Activated CD4-positive, alpha-beta T cell treated with anti-CD3 and anti-CD28 coated beads, Interleukin-2, amount 50 U/mL, for 4 hours (primary cell): Measurements from ENCODE around the gene SLC1A4.
A peak's percentile ranks its signal among the peaks of the same experiment; 100 is the strongest.
"Not testable (repeated sequence)": the region's sequence is repeated elsewhere in the genome, so short reads cannot be mapped to it uniquely, and the experiment has no call there.

Experiments
- DNase-seq, 2 experiments: peaks; one replicate each; pipeline ENCODE4 v3.0.0-alpha.2; 2020

Gene SLC1A4

GRCh38 chr2:64966017-64966416, 23.2 kb upstream of the SLC1A4 start:
- DNase-seq, result no peak

GRCh38 chr2:64966839-64967238, 22.4 kb upstream of the SLC1A4 start:
- no peak for DNase-seq

- DNase-seq, result no peak
These were observed 21.6 kb upstream of the SLC1A4 start for GRCh38 chr2:64967601-64968000.

GRCh38 chr2:64969086-64969485, 20.1 kb upstream of the SLC1A4 start:
- not testable (repeated sequence) for DNase-seq

GRCh38 chr2:64970495-64970894, 18.7 kb upstream of the SLC1A4 start:
- no peak for DNase-seq

- DNase-seq, result no peak
These were observed 16.8 kb upstream of the SLC1A4 start for GRCh38 chr2:64972426-64972825.

GRCh38 chr2:64972876-64973275, 16.3 kb upstream of the SLC1A4 start:
- DNase-seq, result no peak

GRCh38 chr2:64975232-64975821, 13.9 kb upstream of the SLC1A4 start:
- DNase-seq, result no peak

GRCh38 chr2:64976276-64976675, 12.9 kb upstream of the SLC1A4 start:
- no peak for DNase-seq

- no peak for DNase-seq
These were observed 10.5 kb upstream of the SLC1A4 start for GRCh38 chr2:64978514-64979268.

- no peak for DNase-seq
These were observed 9.5 kb upstream of the SLC1A4 start for GRCh38 chr2:64979744-64980143.

GRCh38 chr2:64980183-64980582, 9.0 kb upstream of the SLC1A4 start:
- no peak for DNase-seq

GRCh38 chr2:64982311-64982857, 6.8 kb upstream of the SLC1A4 start:
- DNase-seq, result no peak

- DNase-seq, result no peak
These were observed 6.3 kb upstream of the SLC1A4 start for GRCh38 chr2:64982932-64983331.

- no peak for DNase-seq
These were observed 3.8 kb upstream of the SLC1A4 start for GRCh38 chr2:64985447-64985846.

GRCh38 chr2:64987001-64987955, 1.9 kb upstream of the SLC1A4 start:
- DNase-seq, result no peak

GRCh38 chr2:64987956-64988419, 1.2 kb upstream of the SLC1A4 start:
- no peak for DNase-seq

- peak; percentile 26 to 36 for DNase-seq
These were observed 626 bp upstream of the SLC1A4 start for GRCh38 chr2:64988420-64989125.

GRCh38 chr2:64989982-64990614, 899 bp downstream of the SLC1A4 start:
- no peak for DNase-seq

- DNase-seq, result no peak
These were observed 1.7 kb downstream of the SLC1A4 start for GRCh38 chr2:64990876-64991275.

GRCh38 chr2:64992218-64992617, 3.0 kb downstream of the SLC1A4 start:
- DNase-seq, result no peak

GRCh38 chr2:64992990-64993389, 3.8 kb downstream of the SLC1A4 start:
- DNase-seq, result no peak
